ENCODE measurements around the gene ZNF276.
A peak's percentile ranks its signal among the peaks of the same experiment; 100 is the strongest.

The ZNF276 gene

DNA sequence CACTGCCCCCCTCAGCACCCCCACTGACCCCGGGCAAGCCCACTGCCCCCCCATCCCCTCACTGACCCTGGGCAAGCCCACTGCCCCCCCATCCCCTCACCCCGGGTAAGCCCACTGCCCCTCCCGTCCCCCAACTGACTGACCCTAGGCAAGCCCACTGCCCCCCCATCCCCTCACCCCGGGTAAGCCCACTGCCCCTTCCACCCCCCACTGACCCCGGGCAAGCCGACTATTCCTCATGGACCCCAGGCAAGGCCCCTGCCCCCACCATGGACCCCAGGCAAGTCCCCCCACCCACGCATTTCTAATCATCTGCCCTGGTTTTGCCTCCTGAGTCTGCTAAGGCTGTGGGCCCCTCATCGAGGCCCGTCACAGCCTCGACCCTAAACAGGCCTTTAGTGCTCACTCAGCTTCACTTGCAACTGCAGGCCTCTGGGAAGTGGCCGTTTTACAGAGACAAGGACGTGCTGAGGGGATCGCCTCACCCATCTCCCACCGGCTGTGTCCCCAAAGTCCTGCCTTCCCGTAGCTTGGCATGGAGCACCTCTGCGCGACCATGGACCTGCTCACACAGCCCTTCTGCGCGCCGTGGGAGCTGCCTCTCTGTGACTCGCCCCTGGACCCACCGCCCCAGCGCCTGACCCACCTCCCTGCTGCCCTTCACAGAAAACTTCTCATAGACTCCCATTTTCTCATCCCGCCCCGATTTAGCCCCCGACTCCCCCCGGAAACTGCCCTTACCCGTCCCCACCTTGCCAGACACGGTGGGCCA is 4.2 kb upstream of the ZNF276 start:
- DNase-seq = no peak

DNA sequence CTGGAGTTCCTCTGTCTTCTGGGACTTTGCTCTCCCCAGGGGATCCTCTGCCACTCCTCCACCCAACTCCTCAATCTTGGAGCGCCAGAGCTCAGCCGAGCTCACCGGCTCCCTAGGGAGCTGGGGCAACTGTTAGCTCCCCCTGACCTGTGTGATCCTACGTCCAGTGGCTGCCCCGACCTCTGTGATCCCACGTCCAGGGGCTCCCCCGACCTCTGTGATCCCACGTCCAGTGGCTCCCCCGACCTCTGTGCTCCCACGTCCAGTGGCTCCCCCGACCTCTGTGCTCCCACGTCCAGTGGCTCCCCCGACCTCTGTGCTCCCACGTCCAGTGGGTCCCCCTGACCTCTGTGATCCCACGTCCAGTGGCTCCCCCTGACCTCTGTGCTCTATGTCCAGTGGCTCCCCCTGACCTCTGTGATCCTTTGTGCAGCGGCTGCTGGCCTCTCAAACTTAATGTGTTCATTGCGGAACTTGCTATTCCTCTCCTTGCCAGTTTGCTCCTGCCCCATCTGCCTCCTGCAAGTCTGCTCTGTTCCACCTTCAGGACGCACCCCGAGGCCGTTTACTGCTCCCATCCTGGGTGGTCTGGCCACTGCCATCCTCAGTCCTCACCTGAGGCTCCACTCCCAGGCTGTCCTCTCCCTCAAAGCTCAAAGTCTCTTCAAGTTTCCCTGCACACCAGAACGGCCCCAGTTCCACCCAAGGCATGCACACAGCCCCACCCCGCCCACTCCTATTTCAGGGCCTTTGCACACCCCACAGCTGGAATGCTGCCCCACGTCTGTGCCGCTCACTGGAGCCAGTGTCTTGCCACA is 3.4 kb upstream of the ZNF276 start:
- DNase-seq = no peak

DNA sequence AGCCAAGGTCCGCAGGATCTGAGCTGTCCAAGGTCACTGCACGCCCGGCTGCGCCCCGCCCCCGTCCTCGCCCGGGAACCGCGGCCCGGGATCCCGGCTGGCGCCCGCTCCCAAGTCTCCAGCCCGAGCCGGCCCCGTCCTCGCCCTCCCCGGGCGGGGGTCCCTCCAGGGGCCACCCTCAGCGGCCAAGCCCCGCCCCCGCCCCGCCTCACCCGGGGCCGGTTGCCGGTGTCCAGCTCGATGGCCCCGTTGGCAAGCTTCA is 855 bp upstream of the ZNF276 start:
- DNase-seq = peak in 1 of 3 donors; percentile 26

DNA sequence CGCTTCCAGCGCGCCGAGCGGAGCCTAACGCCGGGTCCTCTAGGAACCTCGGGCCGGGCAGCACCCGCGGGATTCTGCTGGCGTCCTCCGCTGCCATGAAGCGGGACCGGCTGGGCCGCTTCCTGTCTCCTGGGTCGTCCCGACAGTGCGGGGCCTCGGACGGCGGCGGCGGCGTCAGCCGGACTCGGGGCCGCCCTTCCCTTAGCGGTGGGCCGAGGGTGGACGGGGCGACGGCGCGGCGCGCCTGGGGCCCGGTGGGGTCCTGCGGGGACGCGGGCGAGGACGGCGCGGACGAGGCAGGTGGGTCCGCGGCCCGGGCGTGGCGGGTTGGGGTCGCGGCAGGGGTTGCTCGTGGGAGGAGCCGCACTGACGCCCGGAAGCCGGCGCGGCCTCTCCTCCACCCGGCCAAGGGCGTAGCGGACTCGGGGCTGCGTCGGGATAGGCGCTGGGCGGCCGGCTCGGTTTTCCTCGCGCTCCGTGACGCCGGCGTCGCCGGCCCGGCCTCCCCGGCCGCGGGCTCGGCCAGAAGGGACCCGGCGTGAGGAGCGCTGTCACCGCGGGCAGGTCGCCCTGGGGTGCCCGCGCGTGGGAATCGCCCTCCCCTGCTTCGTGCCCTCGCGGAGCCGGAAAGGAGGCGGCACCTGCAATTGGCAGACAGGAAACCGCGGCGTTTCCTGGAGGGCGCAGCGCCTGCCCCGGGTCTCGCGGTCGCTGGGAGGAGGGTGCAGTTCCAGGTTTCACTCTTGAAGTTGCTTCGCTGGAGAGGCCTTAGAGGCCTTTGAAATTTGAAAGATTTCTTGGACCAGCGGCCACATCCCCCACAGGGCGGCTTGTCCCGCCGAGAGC is 432 bp downstream of the ZNF276 start:
- DNase-seq = peak; percentile 63 to 81 (median 72)

DNA sequence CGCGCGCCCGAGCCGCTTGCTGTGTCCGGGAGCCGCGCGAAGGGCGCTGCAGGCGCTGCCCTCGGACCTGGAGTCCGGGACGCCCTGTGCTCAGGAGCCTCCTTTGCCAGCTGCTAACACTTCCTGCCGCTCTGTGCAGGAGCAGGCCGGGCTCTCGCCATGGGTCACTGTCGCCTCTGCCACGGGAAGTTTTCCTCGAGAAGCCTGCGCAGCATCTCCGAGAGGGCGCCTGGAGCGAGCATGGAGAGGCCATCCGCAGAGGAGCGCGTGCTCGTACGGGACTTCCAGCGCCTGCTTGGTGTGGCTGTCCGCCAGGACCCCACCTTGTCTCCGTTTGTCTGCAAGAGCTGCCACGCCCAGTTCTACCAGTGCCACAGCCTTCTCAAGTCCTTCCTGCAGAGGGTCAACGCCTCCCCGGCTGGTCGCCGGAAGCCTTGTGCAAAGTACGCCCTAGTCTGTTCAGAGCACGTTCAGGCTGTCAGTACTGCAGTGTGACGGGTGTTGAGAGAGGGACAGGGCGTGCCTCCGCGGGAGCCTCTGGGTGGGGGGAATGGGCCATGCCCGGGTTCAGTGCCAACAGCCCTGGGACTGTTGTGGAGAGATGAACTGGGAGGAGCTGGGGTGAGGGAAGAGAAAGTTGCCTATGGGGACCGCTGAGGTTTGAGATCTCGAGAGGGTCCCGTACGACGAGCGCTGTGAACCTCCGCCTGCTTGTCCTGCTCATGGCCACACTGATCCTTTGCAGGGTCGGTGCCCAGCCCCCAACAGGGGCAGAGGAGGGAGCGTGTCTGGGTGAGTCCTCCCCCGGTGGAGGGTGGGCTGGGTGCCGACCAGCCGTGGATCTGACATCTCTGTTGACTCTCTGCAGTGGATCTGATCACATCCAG is 1.3 kb downstream of the ZNF276 start:
- peak; percentile 47 to 68 (median 56) for DNase-seq

DNA sequence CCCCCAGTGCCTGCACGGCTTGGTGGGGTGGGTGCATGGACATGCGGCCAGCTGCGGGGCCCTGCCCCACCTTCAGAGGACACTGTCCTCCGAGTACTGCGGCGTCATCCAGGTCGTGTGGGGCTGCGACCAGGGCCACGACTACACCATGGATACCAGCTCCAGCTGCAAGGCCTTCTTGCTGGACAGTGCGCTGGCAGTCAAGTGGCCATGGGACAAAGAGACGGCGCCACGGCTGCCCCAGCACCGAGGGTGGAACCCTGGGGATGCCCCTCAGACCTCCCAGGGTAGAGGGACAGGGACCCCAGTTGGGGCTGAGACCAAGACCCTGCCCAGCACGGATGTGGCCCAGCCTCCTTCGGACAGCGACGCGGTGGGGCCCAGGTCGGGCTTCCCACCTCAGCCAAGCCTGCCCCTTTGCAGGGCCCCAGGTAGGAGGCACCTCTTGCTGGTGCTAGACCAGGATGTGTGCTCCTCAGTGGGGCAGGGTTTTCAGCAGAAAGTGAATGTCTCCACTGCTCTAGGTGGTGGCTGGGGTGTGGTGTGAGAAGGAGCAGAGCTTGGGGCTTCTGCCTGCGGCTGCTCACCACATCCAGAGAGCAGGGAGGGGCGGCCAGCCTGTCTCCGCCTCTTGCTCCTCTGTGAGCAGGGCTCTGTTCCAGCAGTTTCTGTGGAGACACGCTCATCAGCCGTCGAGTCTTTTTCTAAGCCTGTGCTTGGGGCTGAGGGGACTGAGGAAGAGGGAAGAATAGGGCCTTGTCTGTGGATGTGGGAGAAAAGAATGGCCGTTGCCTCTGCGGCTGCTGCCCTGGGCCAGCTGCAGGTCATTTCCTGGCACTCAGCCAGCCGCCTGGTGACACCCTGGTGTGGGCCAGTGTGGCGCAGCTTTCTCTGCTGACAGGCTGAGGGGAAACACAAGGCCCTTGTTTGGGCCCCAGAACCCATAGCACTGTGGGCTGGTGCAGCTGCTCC is 2.2 kb downstream of the ZNF276 start:
- DNase-seq = no peak

DNA sequence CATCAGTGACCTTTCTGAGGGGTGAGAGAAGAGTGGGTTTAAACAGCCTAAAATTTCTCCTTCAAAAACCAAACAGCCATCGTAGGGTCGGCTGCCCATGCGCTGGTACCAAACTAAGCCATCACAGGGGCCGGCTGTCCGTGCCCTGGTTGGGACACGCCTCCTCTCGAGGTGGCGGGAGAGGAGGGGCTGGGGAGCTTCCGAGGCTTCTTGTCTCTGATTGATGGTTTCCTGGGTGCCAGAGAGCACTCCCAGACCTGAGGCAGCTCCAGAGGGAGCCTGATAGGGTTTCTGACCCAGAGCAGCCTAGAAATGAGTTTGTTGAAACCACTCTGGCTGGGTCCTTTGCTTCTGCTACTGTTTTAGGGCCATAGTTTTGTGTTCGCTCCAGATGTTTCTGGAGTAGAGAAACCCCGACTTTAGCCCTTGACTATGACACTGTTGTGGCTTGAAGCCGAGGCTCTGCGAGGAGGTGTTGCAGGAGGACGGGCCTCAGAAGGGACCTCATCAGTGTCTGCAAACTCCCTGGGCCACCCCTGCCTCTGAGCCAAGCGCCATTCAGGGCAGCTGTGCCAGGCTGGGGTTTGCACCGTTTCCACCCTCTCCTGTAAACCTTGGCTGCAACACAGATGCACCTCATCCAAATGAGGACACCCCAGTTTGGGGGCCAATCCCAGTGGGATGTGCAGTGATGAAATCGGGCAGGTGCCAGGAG is 6.2 kb downstream of the ZNF276 start:
- DNase-seq = no peak

DNA sequence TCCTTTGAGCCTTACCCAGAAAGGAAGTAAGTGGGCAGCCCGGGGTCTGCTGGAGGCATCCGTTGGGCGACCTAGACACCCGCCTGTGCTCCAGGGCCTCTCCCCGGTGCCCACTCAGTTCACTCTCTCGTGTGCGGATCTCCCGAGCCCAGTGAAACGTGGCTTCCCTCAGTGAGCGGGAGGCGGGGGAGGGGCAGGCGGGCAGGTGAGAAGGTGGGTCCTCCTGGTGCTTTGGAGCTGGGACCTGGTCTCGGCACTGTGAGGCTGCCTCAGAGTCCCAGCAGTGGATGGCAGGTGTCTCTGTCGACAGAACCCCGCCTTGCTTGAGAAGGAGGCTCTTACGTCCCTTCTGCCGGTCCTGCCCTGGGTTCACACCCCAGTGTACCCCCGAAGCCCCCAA is 8.0 kb downstream of the ZNF276 start:
- no peak for DNase-seq

DNA sequence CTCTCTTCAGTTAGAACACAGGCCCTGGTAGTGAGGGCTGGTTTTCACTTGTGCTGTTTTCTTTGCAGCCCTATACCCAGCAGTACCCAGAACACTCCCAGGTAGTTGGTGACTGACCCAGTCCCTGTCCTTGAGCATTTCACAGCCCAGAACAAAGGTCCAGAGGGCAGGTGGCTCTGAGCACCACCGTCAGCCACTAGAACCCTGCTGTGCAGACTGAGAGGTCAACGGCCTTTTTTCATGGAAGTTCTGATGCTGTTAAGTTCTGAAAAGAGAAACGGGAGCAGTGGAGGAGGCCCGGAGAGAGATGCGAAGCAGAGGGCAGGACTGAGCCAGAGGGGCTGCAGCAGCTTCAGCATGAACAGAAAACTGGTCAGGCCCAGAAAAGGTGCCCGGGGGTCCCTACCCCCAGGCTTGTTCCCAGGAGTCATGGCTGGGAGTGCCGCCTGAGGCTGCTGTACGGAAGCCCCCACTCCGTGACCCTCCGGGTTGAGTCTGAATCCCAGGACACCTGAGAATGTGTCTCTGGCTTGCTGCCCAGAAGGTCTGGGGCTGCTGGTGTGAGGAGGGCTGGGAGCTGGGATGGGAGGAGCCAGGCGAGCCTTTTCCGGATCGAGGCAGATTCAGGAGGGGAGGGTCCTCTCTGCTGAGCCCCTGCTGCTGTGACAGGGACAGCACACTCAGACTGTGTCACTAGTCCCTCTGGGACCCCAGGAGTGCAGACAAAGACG is 8.7 kb downstream of the ZNF276 start:
- no peak for DNase-seq

DNA sequence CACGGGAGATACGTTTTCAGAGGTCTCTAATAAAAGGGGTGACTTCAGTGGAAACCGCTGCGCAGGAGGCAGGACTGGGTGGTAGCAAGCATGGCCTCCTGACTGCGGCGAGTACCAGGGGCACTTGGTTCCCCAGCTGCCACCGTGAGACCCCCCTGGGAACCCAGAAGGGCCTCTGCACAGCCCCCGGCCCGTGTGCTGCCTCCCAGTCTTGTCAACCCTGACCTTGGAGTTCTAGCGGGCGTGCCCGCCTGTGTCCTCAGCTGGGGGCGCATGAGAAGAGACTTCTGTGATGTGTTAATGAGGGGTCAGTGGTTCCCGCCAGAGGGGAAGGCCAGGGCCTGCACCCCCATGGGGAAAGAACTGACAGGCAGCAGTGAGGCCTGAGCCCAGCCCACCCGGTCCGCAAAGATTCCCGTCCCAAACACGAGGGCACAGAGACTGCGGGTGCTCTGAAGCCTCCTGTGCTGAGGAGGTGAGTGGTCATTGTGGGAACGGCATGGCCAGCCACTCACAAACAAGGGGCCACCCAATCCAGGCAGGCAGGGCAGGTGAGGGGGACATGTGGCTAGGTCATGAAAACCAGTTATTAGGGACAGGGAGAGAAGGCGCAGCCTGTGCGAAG is 9.4 kb downstream of the ZNF276 start:
- no peak for DNase-seq

DNA sequence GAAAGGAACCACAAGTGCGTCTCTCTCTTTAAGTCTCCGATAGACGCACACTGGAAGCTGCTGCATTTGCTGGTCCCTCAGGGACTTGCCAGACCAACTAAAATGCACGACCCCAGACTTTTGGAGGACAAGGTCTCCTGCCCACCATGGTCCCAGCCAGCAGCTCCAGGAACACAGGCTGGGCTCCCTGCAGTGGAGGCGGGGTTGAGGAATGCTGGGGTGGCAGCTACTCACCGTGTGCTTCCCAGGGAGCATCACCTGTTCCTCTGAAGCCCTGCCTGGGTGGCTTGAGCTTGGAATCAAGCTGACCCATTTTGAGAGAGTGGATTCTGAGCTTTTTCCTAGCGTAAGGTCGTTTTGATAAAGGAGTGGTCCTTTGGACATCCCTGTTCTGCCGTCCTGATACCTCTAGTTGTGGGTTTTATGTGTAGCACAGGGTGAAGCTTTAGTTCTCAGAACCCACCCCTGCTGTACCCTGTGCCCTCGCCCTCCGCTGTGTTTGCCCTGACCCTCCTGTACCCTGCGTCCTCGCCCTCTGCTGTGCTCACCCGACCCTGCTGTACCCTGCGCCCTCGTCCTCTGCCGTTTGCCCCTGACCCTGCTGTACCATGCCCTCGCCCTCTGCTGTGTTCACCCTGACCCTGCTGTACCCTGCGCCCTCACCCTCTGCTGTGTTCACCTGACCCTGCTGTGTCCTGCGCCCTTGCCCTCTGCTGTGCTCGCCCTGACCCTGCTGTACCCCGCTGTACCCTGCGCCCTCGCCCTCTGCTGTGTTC is 11.0 kb downstream of the ZNF276 start:
- DNase-seq = no peak

DNA sequence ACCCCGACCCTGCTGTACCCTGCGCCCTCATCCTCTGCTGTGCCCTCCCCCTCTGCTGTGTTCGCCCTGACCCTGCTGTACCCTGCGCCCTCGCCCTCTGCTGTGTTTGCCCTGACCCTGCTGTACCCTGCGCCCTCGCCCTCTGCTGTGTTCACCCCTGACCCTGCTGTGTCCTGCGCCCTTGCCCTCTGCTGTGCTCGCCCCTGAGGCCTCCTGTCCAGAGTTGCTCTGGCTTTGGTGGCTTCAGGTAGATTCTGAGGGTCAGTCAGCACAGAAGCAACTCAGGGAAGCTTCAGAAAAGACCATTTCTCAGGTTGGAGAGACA is 11.5 kb downstream of the ZNF276 start:
- no peak for DNase-seq

DNA sequence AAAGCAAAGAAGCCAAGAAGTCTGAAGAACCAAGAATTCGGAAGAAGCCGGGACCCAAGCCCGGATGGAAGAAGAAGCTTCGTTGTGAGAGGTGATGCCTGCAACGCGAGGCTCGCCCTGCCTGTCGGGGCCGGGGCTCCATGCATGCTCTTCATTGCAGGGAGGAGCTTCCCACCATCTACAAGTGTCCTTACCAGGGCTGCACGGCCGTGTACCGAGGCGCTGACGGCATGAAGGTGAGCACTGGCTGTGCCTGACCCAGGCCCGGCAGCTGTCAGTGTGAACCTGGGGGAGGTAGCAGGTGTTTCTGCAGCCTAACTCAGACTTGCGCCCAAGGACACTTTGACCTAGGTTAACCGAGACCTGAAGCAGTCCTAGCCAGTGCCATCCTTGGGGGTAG is 12.0 kb downstream of the ZNF276 start:
- no peak for DNase-seq

DNA sequence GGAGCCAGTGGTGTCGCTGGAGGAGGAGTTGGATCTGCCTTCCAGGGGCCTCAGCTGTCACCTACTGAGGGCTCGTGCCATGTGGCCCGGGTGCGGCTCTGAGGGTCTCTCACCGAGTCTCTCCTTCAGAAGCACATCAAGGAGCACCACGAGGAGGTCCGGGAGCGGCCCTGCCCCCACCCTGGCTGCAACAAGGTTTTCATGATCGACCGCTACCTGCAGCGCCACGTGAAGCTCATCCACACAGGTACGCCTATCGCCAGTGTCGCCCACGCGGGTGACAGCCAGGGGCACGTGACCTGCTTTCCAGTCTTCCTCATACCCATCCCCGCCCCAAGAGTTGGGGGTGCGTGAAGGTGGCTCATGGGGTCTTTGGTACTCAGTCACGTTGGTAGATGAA is 12.5 kb downstream of the ZNF276 start:
- DNase-seq = no peak

DNA sequence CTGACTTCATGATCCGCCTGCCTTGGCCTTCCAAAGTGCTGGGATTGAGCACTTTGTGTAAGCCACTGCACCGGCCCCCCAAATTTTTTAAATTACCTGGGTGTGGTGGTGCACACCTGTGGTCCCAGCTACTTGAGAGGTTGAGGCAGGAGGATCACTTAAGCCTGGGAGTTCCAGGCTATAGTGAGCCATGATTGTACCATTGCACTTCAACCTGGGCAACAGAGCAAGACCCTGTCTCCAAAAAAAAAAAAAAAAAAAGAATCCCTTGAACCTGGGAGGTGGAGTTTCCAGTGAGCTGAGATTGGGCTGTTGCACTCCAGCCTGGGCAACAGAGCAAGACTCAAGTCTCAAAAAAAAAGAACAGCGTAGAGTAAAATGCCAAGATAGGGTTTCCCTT is 15.2 kb downstream of the ZNF276 start:
- no peak for DNase-seq

DNA sequence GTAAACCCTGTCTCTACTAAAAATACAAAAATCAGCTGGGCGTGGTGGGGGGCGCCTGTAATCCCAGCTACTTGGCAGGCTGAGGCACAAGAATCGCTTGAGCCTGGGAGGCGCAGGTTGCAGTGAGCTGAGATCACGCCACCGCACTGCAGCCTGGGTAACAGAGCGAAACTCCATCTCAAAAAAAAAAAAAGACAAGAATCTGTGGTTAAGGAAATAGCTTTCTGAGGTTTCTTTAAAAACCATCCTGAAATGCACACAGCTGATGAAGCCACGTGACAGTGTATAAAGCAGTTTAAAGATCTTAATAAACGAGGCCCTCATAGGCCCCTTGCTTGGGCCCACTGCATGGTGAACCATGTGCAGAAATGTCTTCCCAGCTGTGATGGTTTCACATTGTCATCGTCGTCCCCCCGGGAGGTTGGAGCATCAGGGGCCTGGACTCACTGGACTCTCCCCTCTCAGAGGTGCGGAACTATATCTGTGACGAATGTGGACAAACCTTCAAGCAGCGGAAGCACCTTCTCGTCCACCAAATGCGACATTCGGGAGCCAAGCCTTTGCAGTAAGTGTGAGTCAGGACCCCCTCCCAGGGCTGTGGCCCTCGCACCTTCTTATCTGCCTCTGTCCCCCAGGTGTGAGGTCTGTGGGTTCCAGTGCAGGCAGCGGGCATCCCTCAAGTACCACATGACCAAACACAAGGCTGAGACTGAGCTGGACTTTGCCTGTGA is 16.2 kb downstream of the ZNF276 start:
- no peak for DNase-seq

DNA sequence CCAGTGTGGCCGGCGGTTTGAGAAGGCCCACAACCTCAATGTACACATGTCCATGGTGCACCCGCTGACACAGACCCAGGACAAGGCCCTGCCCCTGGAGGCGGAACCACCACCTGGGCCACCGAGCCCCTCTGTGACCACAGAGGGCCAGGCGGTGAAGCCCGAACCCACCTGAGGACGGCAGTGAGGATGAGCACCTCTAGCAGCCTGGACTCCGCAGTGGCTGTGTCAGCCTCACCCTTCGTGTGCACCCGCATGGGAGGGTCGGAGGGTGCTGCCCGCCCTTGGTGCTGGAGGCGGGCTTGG is 16.7 kb downstream of the ZNF276 start:
- no peak for DNase-seq

All from suppressor macrophage treated with lipopolysaccharide for 1 hour (primary cell).